HG02938 (cell line): ENCODE measurements around the gene FRMD4A.
"Not testable (repeated sequence)": the region's sequence is repeated elsewhere in the genome, so short reads cannot be mapped to it uniquely, and the experiment has no call there.

Source experiments
- ATAC-seq: cut with Tn5 transposase; IDR thresholded peaks from one replicate; pipeline ENCODE4 v1.9.1; 2021; ENCODE audit warnings: mild to moderate bottlenecking, moderate library complexity; ENCODE audit not compliant: unreplicated experiment

The FRMD4A gene

DNA sequence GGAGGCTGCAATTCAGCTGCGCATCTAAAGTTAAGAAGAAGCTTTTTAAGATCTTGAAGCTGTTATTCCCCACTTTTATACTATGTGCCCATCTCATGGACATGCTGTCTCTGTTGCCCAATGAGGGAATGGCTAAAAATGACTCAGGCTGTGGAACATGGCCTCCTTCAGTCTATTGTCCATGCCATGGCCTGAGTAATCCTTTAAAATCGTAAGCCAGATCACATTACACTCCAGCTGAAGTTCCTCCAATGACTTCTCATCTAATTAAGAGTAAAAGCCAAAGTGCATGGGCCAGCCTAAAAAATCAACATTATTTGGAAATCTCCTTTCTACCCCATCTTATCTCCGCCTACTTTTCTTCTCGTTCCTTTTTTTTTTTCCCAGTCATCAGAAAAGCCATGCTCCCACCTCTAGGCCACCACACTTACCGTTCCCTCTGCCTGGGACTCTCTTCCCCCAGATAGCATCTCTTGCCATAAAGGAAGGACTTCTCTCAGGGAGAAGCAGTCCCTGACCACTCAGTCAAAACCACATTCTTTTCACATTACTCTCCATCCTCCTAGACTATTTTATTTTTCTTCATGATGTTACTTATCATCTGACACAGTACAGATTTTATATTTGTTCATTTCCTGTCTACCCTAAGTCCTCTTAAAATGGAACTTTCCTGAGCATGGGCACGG, 406.5 kb downstream of the FRMD4A start:
- no peak for ATAC-seq

DNA sequence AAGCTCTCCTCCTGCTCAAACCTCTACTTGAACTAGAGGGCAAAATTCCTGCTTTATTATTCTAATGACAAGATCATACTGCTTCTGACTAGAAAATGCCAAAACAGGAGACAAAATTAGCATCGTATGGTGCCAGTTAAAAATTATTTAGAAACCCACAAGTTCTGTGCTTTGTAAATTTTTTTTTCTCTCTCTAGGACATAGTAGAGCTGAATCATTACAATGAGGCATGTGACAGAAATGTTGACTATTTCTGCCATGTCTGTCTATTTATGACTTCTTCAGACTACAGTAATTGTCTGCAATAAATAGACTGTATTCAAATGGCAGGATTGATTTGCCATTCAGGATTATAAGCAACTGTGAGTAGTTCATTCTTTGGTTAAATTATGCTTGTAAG, 408.1 kb downstream of the FRMD4A start:
- no peak for ATAC-seq

GRCh38 chr10:13921941-13922340, 408.8 kb downstream of the FRMD4A start:
- ATAC-seq, result no peak

DNA sequence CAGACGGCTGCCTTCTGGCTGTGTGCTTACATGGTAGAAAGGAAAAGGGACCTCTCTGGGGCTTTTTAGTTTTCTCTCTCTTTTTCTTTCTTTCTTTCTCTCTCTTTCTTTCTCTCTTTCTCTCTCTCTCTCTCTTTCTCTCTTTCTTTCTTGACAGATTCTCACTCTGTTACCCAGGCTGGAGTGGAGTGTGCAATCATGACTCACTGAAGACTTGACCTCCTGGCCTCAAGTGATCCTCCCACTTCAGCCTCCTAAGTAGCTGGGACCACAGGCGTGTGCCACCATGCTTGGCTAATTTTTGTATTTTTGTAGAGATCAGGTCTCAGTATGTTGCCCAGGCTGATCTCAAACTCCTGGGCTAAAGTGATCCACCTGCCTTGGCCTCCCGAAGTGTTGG, 409.6 kb downstream of the FRMD4A start:
- ATAC-seq, result not testable (repeated sequence)

GRCh38 chr10:13920465-13920864, 410.3 kb downstream of the FRMD4A start:
- ATAC-seq, result no peak

GRCh38 chr10:13920031-13920430, 410.7 kb downstream of the FRMD4A start:
- no peak for ATAC-seq

GRCh38 chr10:13917791-13918190, 412.9 kb downstream of the FRMD4A start:
- no peak for ATAC-seq

- no peak for ATAC-seq
These were observed 414.3 kb downstream of the FRMD4A start for GRCh38 chr10:13916384-13916947.

GRCh38 chr10:13915710-13916109, 415.0 kb downstream of the FRMD4A start:
- no peak for ATAC-seq

GRCh38 chr10:13913897-13914296, 416.8 kb downstream of the FRMD4A start:
- ATAC-seq, result no peak

DNA sequence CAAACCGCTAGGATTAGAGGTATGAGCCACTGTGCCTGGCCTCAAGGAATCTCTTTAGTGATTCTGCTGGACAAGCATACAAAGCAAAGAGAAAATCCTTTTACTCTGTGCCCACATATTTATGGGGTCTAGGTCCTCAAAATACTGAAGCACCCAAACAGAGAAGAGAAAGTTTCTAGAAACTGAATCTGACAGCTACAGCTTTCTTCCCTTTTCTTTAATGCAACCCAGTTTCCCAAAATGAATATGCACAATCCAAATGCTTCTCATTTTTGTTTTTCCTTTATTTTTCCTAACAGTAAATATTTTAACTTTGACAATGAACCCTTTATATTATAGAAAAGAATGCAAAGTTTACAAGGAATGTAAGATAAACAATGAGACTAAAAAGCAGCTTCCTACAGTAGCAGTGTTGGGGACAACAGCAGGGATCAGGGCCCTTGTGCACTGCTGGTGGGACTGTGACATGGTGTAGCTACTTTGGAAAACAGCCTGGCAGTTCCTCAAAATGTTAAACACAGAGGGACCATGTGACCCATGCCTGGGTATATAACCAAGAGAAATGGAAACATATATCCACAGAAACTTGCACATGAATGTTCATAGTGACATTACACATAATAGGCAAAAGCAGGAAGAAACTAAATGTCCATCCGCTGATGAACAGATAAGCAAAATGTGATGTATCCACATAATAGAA, 418.8 kb downstream of the FRMD4A start:
- ATAC-seq, result no peak

DNA sequence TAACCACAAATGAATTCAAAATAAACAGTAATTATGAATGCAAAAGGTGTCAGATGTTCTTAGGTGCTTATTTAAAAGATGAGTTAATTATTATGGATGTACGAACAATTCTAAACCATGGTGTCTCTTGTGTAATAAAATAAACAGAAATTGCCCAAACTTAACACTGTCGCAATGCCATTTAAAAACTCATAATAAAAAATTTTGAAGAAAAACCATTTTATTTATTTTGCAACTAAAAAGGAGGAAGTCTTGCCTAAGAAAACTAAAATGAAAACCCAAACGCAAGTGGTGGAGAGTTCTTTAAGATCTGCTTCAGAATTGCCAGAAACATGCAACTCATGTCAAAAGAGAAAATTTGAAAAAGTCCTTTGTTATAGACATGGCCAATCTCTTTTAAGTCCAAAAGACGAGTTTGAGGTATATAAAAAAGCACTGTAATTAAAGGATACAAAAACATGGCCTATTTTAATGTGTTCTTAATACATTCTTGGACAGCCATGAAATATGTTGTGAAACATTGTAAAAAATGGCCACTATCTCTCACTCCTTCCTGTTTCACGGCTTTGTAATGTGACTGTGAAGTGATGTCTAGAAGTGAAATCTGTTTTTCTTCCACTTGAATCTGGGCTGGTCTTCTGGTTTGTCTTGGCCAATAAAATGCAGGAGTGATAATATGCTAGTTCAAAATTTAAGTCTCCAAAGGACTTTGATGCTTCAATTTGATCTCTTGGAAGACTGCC, 421.0 kb downstream of the FRMD4A start:
- ATAC-seq, result no peak

DNA sequence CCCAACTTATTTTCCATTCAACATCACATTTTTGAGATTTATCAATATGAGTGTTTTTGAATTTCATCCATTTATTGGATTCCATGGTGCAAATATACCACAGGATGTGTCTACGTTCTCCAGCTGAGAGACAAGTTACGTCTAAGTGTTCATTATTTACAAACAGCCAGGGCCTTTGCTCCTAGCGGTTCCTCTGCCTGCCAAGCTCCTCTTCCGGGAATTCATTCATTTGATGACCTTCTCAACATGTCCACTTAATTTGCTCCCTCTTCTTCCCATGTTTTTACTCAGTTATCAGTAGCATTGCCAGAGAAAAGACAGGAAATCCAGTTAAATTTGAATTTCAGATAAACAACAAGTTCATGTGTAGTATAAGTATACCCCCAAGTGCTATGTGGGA, 422.2 kb downstream of the FRMD4A start:
- no peak for ATAC-seq

DNA sequence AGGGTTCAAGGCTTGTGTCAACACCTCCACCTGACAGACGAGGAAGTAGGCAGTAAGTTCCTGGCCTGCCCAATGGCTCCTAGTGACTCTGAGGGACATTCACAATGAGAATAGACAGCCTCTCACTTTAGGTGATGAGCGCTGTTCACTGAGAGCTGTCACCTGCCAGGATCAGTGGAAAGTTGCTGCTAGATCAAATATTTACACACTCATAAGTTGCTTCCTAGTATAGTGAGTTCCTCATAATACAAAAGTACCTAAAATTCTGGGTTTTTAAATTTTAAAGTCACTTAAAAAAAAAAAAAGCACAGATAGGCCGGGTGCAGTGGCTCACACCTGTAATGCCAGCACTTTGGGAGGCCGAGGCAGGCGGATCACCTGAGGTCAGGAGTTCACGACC, 423.2 kb downstream of the FRMD4A start:
- no peak for ATAC-seq

DNA sequence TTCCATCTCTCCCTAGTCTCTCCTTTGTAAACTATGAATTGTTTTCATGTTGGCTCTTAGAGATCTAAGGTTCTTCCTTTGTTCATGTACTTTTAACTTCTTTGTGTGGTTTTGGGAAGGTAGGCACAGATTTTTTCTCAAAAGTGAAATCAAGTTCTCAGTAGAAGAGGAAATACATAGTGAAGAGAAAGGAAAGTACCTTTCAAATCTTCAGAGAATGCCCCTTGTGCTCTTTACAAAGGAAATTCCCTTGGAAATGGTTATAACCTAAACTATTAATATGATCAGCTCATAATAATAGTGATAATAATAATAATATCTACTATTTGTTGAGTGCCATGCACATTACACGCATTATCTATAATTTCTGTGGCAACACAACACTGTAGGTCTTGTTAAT, 425.4 kb downstream of the FRMD4A start:
- ATAC-seq, result no peak

DNA sequence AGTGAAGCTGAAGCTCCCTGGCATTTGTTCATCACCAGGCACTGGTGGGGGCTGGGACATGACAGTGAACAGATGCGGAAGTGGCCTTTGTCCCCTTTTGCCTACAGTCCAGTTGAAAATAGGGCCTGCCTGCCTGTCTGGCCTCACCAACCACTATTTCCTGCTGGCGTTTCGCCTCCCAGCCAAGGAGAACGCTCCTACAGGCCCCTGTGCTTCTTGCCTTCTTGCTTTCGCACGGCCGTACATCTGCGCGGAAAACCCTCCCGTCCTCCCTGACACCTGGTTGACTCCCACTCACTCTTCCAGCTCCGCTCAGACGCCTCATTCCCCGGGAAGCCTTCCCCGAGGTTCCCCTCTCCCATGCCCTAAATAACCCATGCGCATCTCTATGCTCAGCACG, 426.7 kb downstream of the FRMD4A start:
- ATAC-seq, result no peak

GRCh38 chr10:13902868-13903587, 427.7 kb downstream of the FRMD4A start:
- no peak for ATAC-seq

DNA sequence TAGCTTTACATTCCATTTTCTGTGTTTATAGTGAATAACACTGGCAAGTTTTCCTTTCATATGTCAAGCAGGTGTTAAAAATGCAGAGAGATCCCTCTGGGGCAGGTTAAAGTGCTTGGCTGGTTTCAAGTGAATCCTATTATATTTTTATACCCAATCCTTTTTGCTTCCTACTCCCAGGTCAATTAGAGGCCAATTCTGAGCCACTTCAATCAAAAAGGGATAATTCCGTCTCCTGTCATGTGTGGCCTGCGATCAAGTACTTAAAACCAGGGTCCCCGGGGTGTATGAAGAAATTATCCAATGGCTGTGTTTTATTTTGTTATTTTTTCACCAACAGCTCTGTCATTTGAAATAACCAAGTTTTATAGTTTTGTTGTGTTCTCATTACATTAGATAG, 430.8 kb downstream of the FRMD4A start:
- no peak for ATAC-seq

DNA sequence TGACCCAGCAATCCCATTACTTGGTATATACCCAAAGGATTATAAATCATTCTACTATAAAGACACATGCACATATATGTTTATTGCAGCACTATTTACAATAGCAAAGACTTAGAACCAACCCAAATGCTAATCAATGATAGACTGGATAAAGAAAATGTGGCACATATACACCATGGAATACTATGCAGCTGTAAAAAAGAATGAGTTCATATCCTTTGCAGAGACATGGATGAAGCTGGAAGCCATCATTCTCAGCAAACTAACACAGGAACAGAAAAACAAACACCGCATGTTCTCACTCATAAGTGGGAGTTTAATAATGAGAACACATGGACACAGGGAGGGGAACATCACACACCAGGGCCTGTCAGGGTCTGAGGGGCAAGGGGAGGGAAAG, 434.6 kb downstream of the FRMD4A start:
- ATAC-seq, result not testable (repeated sequence)

DNA sequence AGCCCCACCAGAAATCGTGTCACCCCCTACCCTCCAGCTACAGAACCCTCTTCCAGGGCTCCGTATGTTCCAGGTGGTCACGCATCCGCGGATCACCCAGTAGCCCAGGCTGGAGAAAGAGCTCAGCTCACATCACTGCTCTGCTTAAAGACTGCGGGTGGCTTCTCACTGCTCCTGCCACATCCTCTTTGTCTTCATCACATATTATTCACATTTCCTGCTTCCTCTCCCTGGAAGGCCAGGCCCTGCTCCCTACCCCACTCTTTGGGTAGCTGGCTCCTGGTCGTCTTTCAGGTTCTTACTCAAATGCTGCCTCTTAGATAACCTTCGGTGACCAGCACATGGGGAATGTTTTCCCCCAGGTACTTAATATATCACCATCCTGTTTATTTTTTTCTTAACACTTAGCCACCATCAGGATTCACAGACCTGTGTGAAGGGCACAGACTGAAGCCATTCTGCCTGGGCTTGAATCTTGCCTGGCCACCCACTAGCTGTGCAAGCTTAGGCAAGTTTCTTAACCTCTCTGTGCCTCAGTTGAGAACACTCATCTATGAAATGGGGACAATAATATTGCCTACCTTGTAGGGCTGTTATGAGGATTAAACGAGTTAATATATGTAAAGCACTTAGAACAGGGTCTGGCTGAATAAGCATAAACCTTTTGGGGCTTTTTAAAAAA, 436.2 kb downstream of the FRMD4A start:
- no peak for ATAC-seq
